ENCODE measurements around the gene AKTIP.
A peak's percentile ranks its signal among the peaks of the same experiment; 100 is the strongest.

The AKTIP gene

GRCh38 chr16:53478965-53479364 lies 24.0 kb downstream of the AKTIP start:
- no peak for DNase-seq (ENCODE audit: low read depth)

- DNase-seq (ENCODE audit: low read depth), result no peak
These were observed 26.1 kb downstream of the AKTIP start for GRCh38 chr16:53476867-53477266.

DNA sequence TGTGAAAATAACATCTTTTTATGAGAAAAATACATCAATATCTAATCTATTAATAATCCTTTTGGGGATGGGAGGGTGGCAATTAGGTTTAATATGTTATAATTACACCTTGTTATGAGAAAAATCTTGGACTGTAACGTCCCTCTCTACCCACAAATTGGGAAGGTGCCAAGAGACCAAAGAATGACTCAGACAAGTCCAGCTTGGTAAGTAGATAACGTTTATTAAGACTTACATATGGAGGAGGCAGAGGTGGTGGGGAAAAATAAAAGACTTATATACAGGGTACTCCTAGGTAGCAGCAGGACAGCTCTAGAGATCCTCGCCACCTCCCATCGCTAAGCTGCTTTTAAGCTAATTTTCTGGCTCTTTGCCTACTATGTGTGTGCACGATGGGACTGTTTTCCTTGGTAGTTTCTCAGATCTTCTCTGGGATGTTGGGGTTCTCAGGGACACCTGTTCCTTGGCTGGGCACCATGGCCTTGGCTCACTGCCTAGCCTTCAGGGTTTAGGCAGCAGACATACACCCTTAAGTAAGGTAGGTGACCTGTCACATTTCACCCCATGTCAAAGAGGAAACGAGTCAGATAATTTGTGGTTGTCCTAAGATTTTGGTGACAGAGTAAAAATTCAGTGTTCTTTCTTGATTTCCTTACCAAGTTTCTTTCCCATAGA lies 37.3 kb downstream of the AKTIP start:
- DNase-seq (ENCODE audit: low read depth), result no peak

DNA sequence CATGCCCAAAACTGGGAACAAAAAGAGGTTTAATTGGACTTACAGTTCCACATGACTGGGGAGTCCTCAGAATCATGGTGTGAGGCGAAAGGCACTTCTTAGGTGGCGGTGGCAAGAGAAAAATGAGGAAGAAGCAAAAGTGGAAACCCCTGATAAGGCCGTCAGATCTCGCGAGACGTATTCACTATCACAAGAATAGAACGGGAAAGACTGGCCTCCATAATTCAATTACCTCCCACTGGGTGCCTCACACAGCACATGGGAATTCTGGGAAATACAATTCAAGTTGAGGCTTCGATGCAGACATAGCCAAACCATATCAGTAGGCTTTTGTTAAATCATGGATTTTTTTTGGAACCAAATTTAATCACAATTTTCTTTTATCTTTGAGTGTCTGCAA lies 44.4 kb downstream of the AKTIP start:
- peak; percentile 11 for DNase-seq (ENCODE audit: low read depth)

GRCh38 chr16:53457670-53458069 lies 45.3 kb downstream of the AKTIP start:
- peak; percentile 73 for DNase-seq (ENCODE audit: low read depth)

DNA sequence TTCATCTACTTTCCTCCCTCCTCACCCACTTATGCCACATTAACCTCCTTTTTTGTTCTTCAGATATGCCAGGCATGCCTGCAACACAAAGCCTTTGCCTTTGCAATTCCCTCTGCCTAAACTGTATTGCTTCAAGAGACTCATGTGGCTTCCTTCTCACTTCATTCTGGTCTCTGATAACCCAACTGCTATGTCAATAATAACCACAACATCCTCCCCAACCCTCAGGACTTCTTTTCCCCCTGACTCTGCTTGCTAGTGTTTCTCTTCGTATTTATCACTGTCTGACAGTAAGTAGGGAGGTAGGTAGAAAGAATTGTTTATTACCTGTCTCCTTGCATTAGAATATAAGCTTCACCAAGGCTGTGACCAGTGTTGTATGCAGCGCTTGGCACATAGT lies 46.4 kb downstream of the AKTIP start:
- peak; percentile 46 for DNase-seq (ENCODE audit: low read depth)

- DNase-seq (ENCODE audit: low read depth), result no peak
These were observed 49.1 kb downstream of the AKTIP start for GRCh38 chr16:53453928-53454327.

DNA sequence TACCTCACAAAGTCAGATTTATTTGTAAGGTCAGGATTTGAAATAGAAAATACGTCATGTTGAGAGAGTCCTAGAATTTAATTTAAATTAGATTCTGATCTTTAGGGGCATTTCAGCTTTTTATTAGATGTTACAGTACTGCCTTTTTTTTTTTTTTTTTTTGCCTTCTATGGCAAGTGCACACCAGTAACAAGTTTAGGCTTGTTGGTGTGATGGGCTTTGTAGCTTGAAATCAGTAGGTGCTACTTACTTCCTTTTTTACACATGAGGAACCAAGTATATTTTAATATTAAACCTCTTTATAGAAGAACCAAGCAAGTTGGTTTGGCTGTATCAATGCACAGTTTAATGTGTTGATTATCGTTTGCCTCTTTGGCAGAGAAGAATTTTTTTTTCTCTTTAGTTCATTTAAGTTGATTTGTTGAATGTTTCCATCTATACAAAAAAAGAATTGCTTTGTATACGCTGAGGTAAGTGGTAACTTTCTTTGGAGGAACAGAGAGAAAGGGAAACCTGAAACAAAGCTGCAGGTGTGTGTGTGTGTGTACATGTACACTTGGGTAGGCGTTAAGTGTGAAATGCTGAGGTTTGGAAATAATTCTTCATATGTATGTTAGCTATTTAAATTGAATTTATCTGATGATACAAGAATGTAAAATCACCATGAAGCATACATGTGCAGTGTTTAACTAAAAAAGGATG lies 53.0 kb downstream of the AKTIP start:
- DNase-seq (ENCODE audit: low read depth), result no peak

DNA sequence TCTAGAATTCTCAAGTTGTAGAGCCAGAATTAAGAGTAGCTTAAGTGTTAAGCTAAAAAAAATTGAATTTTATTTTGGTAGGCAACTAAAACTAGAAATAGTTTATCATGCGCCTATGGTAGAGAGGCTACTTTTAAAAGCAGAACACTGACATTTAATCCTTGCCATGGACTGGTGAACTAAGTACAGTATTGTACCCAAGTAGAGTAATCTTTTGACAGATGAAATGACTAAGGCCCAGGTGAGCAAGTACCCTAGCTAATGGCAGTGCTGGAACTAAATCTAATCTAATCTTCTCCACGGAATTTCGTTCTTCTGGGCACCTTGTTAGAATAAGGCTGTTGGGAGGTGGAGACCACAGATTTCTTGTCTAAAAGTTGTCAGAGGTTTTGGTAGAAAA lies 56.9 kb downstream of the AKTIP start:
- DNase-seq (ENCODE audit: low read depth), result no peak

DNA sequence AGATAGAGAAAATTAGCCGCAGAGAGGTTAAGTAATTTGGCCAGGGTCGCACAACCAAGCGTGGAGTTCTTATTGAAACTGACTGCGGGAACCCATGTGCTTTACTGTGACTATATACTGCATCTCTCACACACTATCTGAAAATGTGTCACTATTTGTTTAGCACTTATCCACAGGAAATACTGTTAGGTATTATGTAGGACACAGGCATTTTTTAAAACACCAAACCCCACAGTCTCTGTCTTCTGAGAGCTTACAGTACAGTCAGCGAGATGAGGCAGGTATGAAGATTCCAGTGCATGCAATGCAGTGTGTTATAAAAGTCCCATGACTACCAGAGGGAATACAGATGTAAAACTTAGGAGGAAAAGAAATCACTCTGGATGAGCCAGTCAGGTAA lies 57.5 kb downstream of the AKTIP start:
- no peak for DNase-seq (ENCODE audit: low read depth)
